Epithelial cell of prostate (primary cell): ENCODE results near the gene TPM1.
"Not testable (repeated sequence)": the region's sequence is repeated elsewhere in the genome, so short reads cannot be mapped to it uniquely, and the experiment has no call there.

Source experiments
- DNase-seq: peaks from one replicate; pipeline ENCODE4 v3.0.0-alpha.2; 2011; ENCODE audit warnings: low read depth, low spot score
- H3K27ac ChIP-seq: fragments of 450-650 bp; 2 replicates; pipeline ENCODE4 v1.5.1; 2017; ENCODE audit warnings: mild to moderate bottlenecking

TPM1 gene

DNA sequence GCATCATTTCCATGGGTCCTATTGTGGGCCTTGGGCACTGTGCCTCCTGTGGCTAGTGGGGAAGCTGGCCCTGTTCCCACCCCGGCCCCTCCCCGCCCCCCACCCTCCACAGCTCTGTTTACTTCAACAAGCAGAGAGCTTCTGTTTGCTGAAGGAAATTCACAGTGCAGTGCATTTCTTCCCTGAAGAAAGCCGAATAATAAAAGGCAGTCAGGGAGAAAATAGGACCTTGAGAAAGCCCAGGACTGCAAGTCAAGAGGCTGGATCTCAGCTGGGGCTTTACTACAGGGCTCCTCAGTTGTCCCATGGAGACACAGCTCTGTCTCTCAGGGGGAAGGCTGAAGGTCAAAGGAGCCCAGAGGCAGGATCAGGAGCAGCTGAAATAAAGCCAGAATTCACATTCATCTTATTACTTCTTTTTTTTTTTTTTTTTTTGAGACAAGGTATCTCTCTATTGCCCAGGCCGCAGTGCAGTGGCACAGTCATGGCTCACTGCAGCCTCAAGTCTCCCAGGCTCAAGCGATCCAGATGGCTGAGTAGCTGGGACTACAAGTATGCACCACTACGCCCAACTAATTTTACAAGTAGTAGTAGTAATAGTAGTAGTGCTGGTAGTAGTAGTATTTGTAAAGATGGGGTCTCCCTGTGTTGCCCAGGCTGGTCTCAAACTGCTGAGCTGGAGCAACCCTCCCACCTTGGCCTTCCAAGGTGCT is 46.1 kb downstream of the TPM1 start:
- no peak for DNase-seq
- H3K27ac ChIP-seq, result no peak overlapping the region

DNA sequence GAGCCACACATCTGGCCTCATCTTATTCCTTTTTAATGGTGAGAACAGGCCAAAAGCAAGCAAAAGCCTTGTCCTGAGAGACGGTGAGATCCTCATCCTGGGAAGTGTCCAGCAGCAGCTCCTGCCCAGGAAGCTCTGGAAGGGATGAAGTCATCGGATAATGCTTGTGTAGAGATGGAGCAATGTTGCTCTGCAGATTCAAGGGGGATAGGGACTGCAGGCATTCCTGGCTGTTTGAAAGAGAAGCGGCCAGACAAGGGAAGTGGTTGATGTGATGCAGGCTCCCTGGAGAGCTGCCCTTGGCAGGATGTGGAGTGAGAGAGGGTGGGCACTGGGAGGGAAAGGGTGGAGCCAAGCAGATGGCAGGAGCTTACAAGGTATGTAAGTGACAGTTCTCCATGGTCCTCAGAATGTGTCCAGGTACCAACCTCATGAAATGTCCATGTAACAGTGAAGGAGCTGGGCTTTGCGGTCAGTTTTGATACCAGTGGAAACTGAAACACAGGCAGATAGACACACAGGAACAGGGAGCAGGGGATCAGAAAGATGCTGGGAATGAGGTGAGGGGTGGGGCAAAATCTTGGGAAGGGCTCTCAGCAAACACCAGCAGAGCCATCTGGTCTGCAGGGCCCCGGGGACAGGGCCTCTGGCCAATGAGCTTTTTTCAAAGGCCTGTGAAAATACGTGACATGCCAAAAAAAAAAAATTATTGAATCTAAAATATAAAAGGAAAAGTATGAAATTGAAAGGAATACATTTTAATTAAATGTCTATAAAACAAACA is 46.9 kb downstream of the TPM1 start:
- DNase-seq, result no peak
- no peak overlapping the region for H3K27ac ChIP-seq

DNA sequence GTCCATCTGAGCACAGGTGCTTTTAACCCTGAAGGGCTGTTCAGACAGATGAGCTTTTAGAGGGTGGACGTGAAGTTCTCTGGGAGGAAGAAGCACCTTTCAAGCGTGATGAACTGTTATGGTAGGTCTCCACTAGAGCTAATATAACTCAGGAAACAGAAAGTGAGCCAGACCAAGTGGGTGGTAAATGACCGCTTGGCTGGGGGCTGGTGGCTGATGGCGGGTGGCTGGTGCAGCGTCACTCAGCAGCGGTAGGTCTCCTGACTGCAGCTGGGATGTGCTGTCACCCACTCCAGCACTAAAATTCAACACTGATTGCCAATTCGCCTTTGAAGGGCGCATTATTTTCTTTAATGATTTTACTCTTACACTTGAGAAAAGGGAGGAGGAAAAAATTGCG is 47.9 kb downstream of the TPM1 start:
- no peak for DNase-seq

DNA sequence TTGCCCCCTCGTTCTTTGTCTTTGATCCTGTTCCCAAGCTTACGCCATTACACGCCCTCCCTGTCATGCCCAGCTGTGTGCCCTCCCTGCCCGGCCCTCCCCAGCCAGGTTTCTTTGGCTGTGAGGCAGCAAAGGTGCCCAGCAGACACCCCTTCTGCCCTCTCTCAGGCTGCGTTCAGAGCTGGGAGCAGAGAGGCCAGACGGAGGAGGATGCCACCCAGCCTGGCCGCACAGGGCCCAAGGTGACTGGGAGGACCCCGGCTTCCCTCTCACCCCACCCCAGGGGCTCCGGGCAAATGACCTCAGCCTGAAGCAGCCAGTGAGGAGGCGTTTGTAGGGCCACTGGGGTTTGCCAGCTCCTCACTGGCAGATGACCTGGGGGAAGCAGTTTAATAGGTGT is 48.3 kb downstream of the TPM1 start:
- no peak overlapping the region for H3K27ac ChIP-seq

More for the DNA sequence above, 47.9 kb downstream of the TPM1 start:
- H3K27ac ChIP-seq, result no peak overlapping the region

DNA sequence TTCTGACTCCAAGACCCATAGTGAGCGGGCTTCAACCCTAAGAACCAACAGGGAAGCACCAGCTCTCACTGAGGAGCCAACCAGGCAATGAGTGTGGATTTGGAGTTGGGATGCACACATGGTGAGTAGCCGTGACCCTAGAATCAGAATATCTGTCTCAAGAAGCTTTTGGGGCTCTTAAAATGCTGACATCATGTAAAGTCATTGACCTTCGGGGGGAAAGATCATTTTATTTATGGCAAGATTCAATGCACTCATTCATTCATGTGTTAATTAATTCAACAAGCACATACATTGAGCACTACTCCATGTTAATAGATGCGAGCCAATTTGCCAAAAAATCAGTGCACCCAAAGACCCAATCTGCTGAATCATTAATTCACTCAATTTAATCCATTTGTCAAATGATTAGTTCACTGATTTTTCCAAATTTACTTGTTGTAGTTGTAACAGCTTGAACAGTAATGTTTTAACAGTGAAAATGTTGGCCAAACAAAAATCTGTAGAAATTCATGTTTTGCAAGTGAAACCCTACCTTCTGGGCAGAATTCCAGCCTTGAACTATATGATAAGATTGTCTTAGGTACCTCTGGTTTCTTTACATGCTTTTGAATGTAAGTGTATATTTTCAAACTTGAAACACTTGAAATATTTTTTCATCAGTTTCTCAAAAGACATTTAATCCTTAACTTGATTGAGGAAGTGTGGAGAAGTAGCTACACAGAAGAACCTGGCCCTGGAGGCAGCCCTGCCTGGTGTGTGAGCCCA is 49.3 kb downstream of the TPM1 start:
- no peak for DNase-seq
- no peak overlapping the region for H3K27ac ChIP-seq

More for the DNA sequence above, 48.3 kb downstream of the TPM1 start:
- DNase-seq, result no peak

DNA sequence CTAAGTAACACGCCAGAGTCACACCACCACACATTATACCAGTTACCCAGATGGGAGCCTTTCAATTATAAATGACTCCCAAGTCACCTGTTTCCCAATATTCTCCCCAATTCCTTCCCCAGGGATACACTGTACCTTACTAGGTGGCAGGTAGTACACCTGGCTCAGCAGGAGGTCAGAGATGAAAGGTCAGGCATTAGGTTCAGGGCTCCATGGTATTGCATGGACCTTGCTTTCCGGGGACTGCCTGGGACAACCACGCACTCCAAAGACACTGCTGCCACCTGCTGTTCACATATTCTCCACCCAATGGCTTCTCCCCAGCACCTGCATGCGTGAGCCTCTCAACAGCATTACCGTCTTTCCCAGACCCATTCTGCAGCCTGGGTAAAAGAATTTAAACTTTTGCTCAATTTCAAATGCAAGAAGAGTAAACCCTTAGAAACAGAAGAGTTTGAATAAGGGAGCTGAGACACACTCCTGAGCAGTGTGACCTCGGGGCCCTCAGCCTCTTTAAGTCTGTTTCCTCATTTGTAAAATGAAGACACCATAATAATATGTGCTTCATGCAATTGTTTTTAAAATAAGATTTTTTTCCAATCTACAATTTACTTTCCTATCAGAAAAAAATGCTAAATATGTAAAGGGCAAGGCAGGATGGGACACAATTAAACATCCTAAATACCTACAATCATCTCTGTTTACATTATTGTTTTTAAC is 51.1 kb downstream of the TPM1 start:
- H3K27ac ChIP-seq, result no peak overlapping the region
- DNase-seq, result no peak

DNA sequence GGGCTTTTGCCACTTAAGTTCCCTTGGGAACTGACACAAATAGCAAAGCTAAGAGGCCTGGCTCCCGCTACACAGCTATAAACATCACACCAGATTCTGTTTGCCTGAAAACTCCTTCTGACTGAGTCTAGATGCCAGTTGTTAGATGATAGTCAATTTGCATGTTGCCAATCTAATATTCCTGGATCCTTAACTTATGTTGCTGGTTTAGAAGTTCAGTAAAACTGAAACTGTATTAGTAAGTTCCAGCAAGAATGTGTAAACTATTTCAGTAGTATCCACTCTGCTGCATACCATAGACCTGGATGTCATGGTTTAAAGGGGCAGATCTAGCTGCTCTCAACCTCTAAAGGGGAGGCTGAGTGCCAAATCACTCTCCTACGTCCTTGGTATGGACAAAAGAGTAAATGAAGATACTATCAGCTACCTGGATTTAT is 52.0 kb downstream of the TPM1 start:
- no peak for DNase-seq
- no peak overlapping the region for H3K27ac ChIP-seq

DNA sequence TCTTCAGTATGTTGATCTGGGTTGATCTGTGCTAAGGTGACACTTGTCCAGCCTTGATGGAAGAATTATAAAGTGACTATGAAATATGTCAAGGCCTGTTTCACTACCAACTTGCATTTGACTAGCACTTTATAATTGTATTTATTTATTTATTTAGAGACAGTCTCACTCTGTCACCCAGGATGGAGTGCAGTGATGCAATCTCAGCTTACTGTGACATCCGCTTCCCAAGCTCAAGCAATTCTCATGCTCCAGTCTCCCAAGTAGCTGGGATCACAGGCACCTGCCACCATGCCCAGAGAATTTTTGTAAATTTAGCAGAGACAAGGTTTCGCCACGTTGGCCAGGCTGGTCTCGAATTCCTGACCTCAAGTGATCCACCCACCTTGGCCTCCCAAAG is 53.6 kb downstream of the TPM1 start:
- H3K27ac ChIP-seq, result peak overlapping the region; percentile 59
- no peak for DNase-seq

DNA sequence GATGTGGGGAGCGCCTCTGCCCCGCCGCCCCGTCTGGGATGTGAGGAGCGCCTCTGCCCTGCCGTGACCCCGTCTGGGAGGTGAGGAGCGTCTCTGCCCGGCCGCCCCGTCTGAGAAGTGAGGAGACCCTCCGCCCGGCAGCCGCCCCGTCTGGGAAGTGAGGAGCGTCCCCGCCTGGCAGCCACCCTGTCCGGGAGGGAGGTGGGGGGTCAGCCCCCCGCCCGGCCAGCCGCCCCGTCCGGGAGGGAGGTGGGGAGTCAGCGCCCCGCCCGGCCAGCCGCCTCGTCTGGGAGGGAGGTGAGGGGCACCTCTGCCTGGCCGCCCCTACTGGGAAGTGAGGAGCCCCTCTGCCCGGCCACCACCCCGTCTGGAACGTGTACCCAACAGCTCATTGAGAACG is 56.4 kb downstream of the TPM1 start:
- not testable (repeated sequence) for DNase-seq

DNA sequence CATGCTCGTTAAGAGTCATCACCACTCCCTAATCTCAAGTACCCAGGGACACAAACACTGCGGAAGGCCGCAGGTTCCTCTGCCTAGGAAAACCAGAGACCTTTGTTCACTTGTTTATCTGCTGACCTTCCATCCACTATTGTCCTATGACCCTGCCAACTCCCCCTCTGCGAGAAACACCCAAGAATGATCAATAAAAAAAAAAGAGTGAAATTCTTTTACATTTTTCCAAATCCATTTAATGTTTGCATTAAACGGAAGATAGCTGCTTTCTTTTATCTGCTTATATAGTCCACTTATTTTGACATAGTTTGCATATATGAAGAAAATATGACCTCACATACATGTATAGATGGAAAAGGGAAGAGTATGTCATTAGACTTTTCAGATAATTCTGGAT is 57.0 kb downstream of the TPM1 start:
- DNase-seq, H3K27ac ChIP-seq: not testable (repeated sequence)

More for the DNA sequence above, 56.4 kb downstream of the TPM1 start:
- H3K27ac ChIP-seq, result not testable (repeated sequence)

DNA sequence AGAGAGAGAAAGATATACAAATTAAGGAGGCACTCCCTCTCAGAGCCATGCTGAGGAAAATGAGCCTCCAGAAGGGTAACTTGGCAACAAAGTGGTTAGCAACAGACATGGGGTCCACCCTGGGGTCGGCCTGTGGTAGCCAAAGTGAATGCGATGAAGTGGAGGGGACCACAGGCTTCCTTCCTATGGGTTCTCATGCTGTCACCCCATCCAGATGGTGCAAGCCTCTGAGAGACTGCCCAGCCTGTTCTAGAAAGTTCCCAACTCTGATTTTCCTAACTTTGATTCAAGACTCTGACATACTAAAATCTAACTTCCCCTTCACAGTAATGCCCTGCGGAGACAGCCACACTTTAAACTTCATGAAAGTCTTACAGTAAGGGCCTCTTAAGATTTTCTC is 60.9 kb downstream of the TPM1 start:
- no peak overlapping the region for H3K27ac ChIP-seq
- no peak for DNase-seq

DNA sequence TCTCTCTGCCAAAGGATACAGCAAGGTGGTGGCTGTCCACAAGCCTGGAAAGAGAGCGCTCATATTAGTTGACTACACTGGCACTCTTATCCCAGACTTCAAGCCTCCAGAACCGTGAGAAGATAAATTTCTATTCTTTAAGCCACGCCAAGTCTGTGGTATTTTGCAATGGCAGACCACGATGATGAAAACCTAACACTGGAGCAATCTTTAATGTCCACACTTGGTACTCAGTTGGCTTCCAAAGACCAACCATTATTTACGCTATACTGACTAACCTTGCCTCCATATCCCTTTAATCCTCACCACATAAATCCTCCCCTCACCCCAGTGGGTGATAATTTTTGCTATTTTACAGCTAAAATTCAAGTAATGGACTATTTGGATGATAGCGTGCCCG is 62.2 kb downstream of the TPM1 start:
- no peak for DNase-seq
- H3K27ac ChIP-seq, result no peak overlapping the region

DNA sequence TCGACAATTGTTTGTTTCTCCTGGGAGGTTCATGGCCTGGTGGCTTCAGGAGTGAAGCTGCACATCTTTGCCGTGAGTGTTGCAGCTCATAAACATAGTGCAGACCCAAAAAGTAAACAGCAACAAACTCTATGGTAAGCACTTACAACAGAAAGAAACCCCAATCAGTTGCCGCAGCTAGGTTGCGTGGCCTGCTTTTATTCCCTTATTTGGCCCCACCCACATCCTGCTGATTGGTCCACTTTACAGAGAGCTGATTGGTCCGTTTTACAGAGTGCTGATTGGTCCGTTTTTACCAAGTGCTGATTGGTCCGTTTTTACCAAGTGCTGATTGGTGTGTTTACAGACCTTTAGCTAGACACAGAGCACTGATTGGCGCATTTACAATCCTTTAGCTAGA is 62.8 kb downstream of the TPM1 start:
- H3K27ac ChIP-seq, DNase-seq: not testable (repeated sequence)

DNA sequence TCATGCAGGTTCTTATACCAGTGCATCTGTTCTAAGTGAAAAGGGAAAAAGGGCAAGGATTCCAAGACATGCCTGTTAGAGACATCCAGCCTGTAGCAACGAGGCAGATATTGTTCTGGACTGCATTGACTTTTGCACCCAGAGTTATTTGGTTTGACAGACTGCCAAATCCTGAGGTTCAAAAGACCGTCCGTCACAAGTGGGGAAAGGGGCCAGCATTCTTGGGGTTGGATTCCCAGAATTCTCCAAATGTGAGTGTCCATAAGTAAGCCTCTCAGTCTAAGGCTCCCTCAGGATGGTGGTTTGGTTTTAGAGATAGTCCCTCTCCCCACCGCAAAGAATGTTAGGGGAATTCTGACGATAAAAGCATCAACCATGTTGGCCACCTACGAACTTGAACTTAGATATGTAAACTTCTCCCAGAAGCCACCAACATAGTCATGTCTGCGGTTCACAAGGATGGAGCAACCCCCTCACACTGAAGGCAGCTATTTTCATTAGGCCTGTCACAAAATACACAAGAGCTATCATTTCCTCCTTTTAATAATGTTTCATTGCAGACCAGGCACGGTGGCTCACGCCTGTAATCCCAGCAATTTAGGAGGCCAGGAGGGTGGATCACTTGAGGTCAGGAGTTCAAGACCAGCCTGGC is 65.5 kb downstream of the TPM1 start:
- H3K27ac ChIP-seq, result no peak overlapping the region
- DNase-seq, result no peak

DNA sequence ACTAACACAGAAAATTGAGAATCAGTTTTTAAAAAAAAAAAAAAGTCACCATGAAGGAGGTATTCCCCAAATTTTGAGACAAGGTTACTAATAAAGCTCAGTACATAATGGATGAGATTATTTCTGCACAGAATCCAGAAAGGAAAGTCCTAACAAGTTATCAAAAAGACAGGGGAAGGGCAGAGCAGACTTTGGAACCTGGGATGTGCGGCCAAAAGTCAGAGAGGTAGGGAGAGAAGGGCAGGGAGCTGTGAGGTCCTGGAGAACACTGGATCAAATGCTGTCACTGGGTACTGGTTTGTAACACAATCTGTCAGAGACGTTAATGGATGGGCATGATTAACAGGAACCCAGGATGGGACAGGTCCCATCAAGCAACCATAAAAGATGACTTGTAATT is 67.0 kb downstream of the TPM1 start:
- no peak overlapping the region for H3K27ac ChIP-seq

DNA sequence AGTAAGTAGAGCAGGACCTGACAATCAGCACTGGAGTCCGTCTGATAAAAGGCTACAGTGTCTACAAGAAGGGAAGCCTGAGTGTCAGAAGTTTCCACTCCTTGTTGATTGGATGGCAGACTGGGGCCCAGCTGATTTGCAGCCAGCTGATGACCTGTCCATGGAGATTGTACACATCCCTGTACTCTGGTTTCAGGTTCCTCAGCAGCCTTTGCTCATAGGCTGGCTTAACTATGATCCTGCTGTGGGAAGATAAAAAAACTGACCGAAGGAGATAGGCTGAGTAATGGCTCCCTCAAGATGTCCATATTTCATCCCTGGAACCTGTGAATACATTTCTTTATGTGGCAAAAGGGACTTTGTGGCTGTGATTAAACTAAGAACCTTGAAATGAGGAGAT is 67.4 kb downstream of the TPM1 start:
- H3K27ac ChIP-seq, result no peak overlapping the region

More for the DNA sequence above, 67.0 kb downstream of the TPM1 start:
- DNase-seq, result no peak

DNA sequence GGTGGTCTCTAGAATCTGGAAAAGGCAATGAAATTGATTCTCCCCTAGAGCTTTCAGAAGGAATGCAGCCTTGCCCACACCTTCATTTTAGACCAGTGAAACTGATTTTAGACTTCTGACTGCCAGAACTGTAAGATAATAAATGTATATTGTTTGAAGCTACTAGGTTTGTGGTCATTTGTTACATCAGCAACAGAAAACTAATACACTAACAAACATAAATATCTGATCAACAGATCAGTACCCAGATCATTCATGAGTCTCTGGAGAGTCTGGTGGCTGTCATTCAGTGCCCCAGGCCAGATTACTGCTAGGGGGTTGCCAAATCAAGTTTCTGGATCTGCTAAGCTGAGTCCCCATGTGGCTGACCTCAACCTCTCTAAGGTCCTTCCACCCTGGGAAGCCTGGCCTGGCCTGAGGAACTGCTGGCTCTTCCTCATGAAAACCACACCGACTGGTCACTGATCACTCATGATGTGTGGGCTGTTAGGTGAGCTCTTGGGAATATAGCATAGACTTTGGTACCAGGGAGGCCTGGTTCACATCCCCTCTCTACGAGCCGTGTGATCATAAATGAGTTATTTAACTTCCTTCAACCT is 68.0 kb downstream of the TPM1 start:
- no peak overlapping the region for H3K27ac ChIP-seq
- no peak for DNase-seq

More for the DNA sequence above, 67.4 kb downstream of the TPM1 start:
- no peak for DNase-seq

DNA sequence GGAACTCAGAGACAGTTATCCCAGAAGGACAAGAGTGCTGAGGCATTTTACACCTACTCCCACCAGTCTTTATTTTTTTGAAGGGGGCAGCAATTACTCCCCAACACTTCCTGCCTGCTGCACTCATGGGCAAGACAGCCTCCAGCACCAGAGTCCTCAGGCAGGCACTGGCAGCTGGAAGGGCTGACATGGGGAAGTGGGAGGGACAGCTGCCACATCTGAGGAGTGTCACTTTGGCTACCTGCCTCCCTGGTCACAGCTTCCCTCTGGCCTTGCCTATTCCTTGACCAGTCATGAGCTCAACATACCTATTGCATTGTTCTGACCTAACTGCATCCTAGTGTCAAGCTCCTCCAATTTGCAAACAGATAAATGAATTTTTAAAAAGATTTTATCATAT is 68.9 kb downstream of the TPM1 start:
- no peak for DNase-seq
- no peak overlapping the region for H3K27ac ChIP-seq

DNA sequence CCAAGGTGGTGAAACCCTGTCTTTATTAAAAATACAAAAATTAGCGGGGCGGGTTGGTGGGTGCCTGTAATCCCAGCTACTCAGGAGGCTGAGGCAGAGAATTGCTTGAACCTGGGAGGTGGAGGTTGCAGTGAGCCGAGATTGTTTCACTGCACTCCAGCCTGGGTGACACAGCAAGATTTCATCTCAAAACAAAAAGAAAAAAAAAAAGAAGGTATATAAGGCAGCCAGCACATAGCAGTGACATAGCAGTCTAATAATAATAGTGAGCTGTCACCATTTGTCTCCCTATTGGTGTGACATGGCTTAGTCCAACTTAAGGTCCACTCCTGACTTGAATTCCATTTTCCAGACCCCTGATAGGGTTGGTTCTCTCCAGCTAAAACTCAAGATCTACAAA is 70.3 kb downstream of the TPM1 start:
- no peak overlapping the region for H3K27ac ChIP-seq
- DNase-seq, result no peak
